Cortex of kidney (tissue), 1 donor: Measurements from ENCODE around the gene ADAMTS2.
"Not testable (repeated sequence)": the region's sequence is repeated elsewhere in the genome, so short reads cannot be mapped to it uniquely, and the experiment has no call there.

Experiments
- DNase-seq: peaks from one replicate; lab custom pipeline; 2025; lab: John Stamatoyannopoulos, UW

The ADAMTS2 gene

GRCh38 chr5:179111267-179112207, 233.7 kb downstream of the ADAMTS2 start:
- no peak for DNase-seq

GRCh38 chr5:179110528-179110927, 234.7 kb downstream of the ADAMTS2 start:
- no peak for DNase-seq

GRCh38 chr5:179101282-179101681, 244.0 kb downstream of the ADAMTS2 start:
- DNase-seq: not testable (repeated sequence)

GRCh38 chr5:179089502-179089901, 255.8 kb downstream of the ADAMTS2 start:
- no peak for DNase-seq

DNA sequence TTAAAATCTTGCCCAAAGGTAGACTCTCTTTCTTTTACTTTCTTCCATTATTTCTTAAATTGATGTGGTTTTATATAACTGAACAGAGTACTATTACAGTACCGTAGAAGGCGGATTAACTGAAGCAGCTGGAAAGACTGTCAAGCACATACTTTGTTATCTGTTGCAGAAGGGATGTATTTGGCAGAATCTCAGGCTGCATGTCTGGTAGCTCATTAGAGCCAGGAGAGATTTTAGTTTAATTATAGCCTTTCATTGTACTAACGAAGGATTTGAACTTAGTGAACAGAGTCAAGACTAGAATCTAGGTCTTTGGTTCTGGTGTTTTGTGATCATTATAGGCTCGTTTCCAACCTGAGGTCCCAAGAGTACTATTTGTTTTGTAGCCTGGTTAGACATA, 264.5 kb downstream of the ADAMTS2 start:
- DNase-seq: no peak

- DNase-seq: no peak
Measured at GRCh38 chr5:179079165-179079987, 265.9 kb downstream of the ADAMTS2 start.

DNA sequence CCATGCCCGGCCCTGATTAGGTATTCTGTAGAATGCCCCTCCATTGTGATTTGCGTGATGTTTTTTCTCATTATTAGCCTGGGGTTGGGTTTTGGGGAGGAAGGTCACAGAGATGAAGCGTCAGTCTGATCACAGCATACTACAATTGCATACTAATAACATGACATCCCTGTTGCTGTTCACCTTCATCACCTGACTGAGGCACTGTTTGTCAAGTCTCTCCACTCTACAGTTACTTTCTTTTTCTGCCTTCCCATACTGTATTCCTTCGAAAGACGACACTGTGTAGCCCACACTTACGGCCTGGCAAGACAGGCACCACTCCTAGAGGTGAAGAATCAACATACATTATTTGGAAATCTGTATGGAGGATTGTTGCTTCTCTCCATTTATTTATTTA, 279.6 kb downstream of the ADAMTS2 start:
- DNase-seq: no peak

- no peak for DNase-seq
Measured at GRCh38 chr5:179061025-179061424, 284.2 kb downstream of the ADAMTS2 start.
